HG03039 (cell line): ENCODE measurements around the gene IRX2.

ENCODE experiments used
- ATAC-seq: cut with Tn5 transposase; IDR thresholded peaks from one replicate; pipeline ENCODE4 v1.9.1; 2021; ENCODE audit warnings: mild to moderate bottlenecking, moderate library complexity; ENCODE audit not compliant: unreplicated experiment

The IRX2 gene

DNA sequence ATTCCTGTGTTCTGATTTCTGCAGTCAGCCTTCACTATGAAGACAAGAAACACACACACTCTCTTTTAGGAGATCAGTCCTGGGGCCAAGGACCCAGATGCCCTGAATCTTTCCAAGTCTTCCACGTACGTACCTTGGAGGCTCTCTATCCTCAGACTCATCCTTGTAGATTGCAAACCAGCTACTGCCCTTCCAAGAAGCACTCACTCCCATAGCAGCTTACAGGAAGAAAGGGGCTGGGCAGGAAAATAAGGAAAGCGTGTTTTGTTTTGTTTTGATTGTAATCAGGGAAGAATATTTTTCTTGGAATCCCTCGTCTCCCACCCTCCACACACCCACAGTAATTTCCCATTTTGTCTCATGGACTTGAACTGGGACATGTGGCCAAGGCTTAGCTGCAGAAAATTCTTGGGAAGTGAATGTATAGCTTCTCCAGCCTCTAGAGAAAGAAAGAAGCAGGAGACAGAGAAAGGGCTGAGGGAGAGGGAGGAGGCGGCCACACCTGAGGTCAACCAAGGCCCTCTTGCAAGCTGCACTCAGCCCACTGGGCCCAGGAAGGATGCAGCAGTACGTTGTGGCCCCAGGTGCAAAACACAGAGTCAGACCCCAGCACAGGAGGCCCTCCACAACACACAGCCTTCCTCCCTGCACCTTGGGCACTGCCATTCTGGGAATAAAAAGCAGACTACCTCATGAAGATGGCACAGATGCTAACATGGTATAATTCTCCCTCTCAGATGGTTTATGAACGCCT is 29.9 kb downstream of the IRX2 start:
- ATAC-seq = no peak

DNA sequence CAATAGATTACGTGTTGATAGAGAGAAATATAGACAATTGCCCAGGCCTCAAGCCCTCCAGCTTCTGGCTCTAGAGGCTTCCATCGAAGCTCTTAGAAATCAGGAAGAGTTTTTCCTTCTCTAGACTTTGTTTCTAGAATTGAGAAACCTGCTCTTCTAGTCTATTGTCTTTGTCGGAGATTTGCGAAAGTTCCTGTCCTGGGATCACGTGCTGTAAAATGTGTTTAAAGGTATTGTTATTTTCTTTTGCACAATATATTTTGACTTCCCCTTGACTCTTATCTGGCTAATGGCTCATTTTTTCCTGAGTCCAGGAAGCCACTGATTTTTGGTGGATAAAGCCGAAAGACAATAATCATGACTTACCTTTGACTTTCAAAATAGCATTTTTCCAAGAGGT is 32.1 kb downstream of the IRX2 start:
- ATAC-seq = no peak

DNA sequence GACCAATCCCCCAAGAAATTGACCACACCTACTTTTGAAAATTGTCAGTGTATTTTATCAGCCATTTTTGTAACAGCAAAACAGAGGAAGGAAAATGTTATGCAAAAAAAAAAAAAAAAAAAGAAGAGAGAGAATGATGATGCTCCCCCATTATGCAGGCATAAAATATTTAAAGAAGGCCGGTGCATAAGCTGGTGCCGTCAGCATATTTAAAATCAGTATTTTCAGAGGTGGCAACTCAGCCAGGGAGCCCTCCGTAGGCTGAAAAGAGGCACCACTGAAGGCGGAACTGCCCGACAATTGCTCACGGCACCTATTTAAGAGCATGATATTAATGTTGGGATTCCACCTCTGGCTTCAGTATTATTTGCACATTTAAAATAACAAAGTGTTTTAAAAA is 33.4 kb downstream of the IRX2 start:
- ATAC-seq = no peak

DNA sequence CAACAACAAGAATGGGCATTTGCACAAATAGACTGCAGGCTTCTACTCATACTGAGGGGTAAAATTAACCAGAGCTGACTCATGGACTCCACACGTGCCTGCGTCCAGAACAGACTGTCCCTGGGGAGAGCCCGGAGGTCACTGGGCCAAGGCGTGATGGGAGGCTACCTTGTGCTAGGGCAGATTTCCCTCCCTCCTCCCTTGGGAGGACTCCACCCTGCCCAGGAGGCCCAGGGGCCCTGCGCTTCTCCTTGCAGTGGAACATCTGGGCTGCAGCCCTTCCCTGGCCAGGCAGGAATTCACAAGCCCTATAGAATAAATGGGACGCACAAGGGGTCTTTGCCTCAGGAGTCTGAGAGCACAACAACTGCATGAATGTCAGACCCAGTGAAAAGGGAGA is 35.6 kb downstream of the IRX2 start:
- ATAC-seq = no peak

DNA sequence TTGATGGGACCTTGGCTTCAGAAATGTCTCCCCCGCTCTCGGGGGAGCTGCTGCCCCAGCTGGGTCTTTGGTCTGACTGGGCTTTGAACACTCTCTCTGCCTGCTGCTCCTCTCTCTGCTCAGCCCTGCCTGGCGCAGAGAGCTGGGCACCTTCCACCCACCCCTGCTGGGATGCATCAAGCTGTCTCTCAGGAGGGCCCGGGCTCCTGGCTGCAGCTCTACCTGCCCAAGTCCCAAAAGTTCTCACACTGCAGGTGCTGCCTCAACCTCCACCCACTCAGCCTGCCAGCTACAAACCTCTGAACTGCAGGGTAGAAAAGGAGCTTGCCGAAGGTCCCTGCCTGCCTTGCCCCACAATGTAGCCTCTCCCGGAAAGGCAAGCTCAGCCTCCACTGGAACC is 36.7 kb downstream of the IRX2 start:
- no peak for ATAC-seq

DNA sequence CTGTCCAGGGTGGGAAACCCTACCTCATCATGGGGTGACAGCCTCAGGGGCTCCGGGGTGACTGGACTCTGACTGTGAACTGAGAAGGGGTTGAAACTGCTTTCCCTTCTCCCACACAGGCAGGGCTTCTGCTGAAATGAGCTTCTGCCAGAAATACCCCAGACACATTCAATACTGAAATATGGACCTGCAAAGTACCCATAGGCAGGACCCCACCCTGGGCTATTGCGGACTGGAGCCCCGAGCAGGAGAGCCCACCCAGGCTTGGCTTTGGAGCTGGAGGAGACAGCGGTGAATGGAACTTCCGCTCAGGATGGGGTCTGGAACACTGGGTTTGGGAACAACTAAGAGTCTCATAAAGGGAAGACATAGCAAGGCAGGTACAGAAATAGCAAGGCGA is 37.5 kb downstream of the IRX2 start:
- no peak for ATAC-seq

DNA sequence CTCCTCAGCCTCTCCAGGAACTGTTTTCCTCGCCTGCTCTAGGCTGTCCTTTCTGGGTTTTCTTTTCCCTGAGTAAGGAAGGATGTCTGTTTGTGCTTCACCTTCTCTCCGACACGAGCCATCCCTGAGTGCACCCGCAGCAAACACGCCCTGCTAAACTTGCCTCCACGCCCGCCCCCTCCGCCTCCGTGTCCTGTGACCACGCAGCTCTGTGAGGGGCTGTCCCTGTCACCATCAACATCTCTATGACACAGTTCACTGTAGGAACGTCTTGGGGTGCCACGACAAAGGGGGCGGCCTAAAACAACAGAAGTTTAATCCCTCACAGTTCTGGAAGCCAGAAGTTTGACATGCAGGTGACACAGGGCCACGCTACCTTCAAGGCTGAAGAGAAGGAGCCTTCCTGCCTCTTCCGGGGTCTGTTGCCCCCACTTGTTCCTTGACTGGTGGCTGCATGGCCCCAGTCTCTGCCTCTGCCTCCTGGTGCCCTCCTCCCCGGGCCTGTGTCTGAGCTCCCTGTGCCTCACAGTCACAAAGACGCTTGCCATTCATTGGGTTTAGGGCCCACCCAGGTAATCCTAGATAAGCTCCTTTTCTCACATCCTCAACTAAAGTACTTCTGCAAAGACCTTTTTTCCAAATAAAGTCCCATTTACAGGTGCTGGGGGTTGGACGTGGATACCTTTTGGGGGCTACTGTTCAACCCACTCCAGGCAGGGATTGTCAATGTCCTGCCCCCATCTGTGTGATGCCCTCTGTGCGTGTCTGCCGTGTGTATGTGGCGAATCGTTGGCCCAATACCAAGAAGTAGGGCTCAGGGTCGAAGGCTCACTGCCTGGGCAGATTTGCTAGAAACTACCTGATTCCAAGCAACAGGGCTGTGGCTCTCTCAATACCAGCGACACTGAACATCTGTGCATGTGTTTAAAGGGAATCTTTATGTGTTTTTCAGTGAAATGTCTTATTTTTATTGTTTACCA is 39.7 kb downstream of the IRX2 start:
- no peak for ATAC-seq

DNA sequence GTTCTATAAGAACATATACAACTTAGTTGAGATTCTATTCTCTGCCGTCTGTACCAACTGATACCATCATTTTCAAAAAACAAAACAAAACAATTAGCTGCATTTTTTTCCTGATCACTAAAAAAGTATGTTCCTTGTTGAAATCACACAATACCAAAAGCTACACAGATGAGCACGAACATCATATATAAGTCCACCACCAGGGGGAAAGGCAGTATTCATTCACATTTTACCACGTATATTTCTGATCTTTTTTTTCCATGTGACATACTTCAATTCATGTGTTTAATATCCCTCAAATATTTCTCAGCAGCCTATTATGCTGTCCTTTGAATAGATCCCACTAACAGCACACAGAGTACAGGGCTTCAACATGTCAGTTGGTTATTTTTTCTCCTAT is 40.6 kb downstream of the IRX2 start:
- no peak for ATAC-seq

DNA sequence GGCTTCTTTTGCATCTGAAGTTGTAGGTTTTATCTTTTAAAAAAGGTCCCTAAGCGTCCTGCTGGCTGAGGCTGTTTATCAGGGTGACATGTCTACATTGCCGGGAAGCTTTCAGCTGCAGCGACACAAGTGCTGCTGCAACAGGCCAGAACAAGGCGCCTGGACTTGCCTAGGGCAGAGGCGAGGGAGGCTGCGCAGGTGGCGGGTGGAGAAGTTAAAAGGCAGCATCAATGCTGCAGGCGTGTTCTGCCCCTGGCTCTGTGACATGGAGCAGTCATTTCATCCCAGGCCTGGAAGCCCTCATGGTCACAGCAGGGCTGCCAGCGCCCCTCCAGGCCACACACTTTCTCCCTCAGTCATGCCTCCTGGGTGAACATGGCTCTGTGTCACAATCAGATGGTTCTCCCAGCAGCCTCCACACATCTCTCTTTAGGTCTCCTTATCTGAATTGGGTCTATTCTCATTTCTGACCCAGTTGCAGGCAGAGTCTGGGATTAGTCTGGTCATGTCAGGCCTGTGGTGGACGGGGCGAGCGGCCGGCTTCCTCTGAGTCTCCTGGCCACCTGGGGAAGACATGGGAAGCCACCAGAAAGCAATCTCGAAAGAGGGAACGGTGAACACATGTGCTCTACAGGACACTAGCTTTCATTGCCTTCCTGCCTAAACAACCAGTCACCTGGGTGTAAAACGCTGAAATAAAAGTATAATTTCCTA is 41.3 kb downstream of the IRX2 start:
- no peak for ATAC-seq

DNA sequence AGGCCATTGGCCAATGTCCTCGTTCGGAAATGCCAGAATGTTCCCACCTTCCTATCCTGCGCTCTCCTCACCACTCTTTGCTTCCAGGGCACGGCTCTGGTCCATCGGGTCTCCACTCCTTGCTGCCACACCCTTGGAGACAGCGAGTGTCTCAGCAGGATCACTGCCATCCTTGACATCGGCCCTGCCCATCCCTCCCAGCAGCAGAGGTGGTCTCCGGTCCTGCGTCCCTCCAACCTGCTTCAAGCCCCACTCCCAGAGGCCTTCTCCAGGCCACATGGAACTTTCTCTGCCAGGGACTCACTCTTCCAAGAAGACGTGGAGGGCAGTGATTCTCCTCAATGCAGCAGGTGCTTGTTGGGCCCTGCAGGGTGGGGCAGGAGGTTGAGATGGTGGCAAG is 42.7 kb downstream of the IRX2 start:
- no peak for ATAC-seq

DNA sequence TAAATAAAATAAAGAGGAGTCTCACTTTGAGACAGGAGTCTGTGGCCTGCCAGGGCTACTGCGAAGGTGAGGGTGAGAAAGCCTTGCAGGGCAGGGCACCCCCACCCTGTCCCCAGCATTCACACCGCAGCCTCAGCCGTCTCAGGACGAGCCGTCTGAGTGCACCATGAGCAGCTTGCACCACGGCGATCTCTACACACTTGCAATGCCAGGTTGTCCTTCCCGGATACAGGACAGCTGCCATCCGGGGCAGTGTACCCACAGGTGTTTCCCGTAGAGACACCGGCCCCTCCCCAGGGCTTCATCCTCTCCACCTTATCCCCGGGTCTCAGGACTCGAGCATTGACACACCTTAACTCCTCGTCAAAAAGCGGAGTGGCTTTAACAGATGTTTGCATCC is 43.3 kb downstream of the IRX2 start:
- ATAC-seq = no peak

DNA sequence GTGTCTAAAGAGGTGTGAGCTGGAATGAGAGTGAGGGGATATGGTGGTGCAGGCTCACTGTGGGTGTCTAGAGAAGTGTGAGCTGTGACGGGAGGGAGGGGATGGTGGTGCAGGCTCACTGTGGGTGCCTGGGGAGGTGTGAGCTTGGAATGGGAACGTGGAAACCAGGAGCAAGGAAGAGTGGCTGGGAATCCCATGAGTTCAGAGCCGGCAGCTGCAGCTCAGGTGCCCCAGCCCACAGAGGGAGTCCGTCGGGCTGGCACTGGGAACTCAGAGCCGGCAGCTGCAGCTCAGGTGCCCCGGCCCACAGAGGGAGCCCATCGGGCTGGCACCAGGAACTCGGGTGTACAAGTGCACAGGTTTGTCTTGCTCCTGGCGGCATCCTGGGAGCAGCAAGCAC is 45.6 kb downstream of the IRX2 start:
- ATAC-seq = no peak

DNA sequence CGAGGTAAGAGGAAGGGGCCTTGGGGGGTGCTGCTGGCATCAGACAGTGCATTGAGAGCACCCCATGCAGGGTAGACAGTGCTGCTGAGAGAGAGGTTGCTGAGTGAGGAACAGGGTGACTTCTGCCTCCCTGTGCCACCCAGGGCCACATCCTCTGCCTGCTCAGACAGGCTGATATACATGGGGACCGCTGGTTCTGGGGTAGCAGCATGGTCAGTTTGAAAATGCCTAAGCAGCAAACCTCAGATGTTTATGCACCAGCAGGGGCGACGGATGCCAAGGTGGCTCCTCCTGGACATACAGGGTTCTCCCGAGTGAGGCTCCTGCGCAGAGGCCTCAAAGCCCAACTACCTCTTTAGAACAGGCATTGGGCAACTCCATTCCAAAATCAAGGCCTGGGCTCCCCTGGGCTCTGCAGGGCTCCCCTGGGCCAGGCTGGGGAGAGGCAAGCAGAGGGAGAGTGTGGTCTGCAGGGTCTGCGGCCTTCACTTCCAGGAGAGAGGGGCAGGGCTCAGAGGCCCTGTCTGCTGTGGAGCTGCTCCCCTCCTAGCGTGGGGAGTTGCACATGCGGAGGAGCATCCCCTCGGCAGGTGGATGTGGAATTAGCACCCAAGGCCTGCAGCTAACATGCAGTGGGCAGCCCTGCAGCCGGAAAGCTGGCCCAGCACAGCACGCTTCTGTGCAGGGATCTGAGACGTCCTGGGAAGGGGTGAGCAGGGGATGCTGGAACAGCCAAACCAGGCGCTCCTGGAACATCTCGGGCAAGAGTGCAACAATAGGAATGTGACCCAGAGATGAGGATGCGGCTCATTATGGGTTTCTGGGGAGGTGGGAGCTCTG is 46.5 kb downstream of the IRX2 start:
- no peak for ATAC-seq

DNA sequence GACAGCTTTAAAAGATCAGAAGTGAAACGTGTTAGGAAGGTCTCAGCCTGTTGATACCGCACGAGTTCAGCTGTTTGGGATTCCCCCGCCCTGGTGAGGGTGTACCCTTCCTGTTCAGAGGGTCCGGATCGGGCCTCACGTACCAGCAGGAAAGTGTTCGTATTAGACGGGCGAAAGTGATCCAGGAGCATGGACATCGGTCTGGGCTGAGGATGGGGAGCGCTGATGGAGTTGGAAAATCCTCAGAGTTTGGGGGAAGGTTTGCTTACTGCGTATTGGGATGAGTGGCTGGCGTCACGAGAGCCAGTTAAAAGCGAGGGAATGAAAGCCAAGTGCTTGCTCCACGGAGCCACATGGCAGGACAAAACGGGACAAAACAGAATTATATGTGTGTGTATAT is 47.4 kb downstream of the IRX2 start:
- ATAC-seq = no peak

DNA sequence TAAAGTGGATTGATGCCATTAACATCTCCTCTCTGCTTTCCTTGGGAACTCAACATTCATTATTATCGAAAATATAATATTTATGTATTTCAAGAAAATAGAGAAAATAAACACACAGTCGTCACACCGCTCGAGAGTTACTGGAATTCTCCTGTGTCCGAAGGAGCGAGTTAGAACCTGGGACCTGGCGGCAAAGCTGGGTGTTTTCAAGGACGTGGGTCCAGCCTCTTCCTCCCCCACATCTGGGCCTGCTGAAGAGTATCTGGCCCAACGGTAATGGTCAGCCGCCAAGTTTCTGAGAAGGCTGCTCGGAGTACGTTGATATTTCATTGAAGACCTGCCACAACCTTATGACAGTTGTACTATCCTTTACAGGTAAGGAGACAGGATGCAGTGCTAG is 47.9 kb downstream of the IRX2 start:
- ATAC-seq = no peak

DNA sequence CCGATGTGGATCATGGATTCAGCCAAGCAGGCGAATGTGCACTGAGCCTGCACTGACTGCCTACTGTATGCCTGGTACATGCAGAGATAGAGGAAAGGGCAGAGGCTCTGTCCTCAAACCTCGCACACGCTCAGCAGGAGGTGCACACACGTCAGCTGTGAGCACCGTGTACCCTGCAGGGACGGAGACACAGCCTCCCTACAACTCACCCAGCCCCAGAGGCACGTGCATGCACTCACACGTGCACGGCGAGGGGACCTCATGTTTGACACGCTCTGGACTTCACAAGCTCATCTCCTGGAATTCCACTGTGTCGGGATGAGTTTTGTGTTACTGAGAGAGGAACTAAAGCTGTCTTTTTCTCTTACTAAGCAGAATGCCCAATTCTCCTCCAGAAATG is 48.4 kb downstream of the IRX2 start:
- no peak for ATAC-seq

DNA sequence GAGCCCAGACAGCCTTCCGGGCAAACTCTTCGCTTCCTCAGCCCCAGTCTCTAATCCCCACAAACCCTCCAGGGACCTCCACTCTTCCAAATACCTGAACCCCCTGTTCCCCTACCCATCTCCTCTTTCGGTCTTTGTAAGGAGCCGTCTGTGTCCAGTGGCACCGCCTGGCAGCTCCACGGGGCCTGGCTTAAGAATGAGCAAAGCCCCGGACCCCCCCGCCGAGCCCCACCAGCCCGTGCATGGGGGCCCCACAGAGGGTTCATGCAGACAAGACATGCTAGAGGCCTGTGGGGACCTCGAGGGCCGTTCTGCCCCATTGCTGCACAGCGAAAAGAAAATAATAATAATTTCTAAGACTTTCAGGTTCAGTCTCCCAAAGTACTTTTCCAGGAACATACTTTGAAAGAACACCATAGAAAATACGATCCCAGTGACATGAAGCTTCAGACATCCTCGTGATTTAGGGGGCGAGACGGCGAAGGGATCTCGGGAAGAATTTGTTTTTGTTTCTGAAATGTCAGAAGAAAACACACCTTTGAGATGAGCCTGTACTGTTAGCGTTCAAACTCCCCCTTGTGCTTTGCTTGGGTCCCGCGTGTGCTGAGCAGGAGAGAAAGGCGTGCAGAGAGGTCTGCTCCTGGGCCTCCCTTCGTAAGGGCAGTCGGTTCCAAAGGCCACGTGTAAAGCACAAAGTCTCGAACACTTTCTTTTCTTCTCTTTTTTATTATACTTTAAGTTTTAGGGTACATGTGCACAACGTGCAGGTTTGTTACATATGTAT is 49.2 kb downstream of the IRX2 start:
- no peak for ATAC-seq

DNA sequence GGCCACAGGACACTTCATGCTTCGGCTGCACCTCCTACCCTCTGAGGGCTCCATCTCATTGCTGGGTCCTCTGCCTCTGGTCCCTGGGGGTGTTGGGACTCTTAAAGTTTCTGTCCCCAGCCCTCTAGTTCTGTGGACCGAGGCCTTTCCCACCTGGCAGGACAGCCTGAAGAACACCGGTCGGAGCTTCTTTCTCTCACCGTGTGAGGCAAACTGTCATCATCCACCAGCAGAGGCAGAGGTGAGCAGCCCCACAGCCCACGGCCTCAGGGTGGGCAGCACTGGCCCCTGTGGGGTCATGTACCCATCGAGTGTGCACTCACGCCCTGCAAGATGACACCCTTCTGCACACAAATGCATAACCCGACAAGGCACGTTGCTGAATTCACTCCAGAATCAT is 49.9 kb downstream of the IRX2 start:
- no peak for ATAC-seq

DNA sequence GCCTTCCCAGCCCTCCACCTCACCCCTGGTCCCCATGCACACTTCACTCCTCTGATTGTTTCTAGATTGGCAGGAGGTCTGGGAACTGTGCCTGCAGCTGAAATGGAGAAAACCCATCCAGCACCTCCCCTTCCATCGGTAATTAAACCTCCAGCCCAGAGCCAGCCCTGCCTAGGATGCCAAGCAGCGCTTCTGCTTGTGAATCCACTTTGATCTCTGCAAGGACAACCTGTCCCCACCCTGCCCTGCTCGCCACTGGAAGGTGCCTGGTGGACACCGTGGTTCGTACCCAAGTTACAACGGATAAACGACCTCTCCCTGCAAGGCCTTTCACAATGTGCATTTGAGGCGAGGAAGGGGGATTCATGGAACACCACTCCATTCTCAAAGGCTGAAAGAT is 50.6 kb downstream of the IRX2 start:
- ATAC-seq = no peak

DNA sequence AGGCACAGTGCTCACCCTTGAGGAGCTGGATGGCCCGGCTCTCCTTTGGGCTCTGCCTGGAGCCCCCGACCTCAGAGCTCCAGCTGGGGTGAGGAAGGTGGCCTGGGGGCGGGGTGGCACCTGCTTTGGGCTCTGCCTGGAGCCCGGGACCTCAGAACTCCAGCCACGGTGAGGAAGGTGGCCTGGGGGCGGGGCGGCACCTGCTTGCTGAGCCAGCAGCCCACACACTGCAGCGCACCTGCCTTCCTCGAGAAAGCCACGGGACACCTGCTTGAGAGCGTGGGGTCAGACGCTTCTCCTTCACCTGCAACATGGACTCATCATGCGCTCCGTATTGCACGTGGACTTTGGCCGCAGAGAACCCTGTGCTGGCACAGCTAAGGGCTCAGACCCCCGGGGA is 51.8 kb downstream of the IRX2 start:
- ATAC-seq = no peak
